Gastrocnemius medialis (tissue), 4 donors: Measurements from ENCODE around the gene LTBP4.

Experiments
- POLR2A ChIP-seq, 2 donors: fragments of 450-650 bp; IDR thresholded peaks; one replicate each; pipeline ENCODE4 v1.6.1; 2017; ENCODE audit warnings: antibody characterized with exemption in 2 of 2, mild to moderate bottlenecking in 2 of 2, moderate library complexity in 2 of 2
- TF ChIP-seq, protein P1 (sequence below), 5 experiments: fragments of 450-650 bp in 3 of 5; fragments of 200-600 bp in 2 of 5; sonication (generic) in 2 of 5; IDR thresholded peaks in 4 of 5; conservative IDR thresholded peaks in 1 of 5; 1 replicate in 4 of 5; 2 replicates in 1 of 5; pipeline ENCODE4 v1.5.1; 2016 to 2019; ENCODE audit warnings: antibody characterized with exemption in 5 of 5, mild to moderate bottlenecking in 3 of 5, moderate library complexity in 3 of 5

- no peak for TF ChIP-seq POLR2A (IDR thresholded peaks at IDR 0.05)
- TF ChIP-seq, protein P1, sequence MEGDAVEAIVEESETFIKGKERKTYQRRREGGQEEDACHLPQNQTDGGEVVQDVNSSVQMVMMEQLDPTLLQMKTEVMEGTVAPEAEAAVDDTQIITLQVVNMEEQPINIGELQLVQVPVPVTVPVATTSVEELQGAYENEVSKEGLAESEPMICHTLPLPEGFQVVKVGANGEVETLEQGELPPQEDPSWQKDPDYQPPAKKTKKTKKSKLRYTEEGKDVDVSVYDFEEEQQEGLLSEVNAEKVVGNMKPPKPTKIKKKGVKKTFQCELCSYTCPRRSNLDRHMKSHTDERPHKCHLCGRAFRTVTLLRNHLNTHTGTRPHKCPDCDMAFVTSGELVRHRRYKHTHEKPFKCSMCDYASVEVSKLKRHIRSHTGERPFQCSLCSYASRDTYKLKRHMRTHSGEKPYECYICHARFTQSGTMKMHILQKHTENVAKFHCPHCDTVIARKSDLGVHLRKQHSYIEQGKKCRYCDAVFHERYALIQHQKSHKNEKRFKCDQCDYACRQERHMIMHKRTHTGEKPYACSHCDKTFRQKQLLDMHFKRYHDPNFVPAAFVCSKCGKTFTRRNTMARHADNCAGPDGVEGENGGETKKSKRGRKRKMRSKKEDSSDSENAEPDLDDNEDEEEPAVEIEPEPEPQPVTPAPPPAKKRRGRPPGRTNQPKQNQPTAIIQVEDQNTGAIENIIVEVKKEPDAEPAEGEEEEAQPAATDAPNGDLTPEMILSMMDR (IDR thresholded peaks at IDR 0.05 in 4 of 5, conservative IDR thresholded peaks at IDR 0.05 in 1 of 5), result no peak
These were observed 47.0 kb upstream of the LTBP4 start for GRCh38 chr19:40553885-40554857.
